WTC11 (cell line): ENCODE results near the gene GOLGA6L1. TPM values are rescaled to one million over a fixed set of nuclear protein-coding genes. Genes with fewer than 3 reads are reported as not detected.
A peak's percentile ranks its signal among the peaks of the same experiment; 100 is the strongest.
"Not testable (repeated sequence)": the region's sequence is repeated elsewhere in the genome, so short reads cannot be mapped to it uniquely, and the experiment has no call there.

ENCODE experiments used
- ATAC-seq: fragments of 200-7000 bp; cut with Tn5 transposase; 2 replicates; pipeline ENCODE4 v1.10.0; 2021; ENCODE audit warnings: mild to moderate bottlenecking, moderate library complexity
- Bru-seq: library from RNA; stranded (reverse); fragments of 400-500 nt; gene quantifications from one replicate; lab custom pipeline; 2021; lab: Mats Ljungman, UMichigan
- CTCF ChIA-PET: fragments of 300-600 bp; sonication (Branson Sonifier 250); formaldehyde crosslinking; loops from one replicate; lab custom pipeline; 2021; ENCODE audit warnings: antibody characterized with exemption; lab: Charles Lee
- POLR2A ChIA-PET: fragments of 350-600 bp; sonication (Branson Sonifier 250); formaldehyde crosslinking; loops from one replicate; lab custom pipeline; 2021; ENCODE audit warnings: antibody characterized with exemption; lab: Charles Lee
- DNase-seq: peaks from one replicate; pipeline ENCODE4 v3.0.0; 2021; ENCODE audit warnings: low spot score
- H3K27ac Mint-ChIP-seq: 2 replicates; pipeline ENCODE4 v1.8.0; 2021; ENCODE audit warnings: mixed read lengths
- H3K27me3 Mint-ChIP-seq: 2 replicates; pipeline ENCODE4 v1.8.0; 2021; ENCODE audit warnings: low read depth, mild to moderate bottlenecking, moderate library complexity, mixed read lengths
- H3K36me3 Mint-ChIP-seq: 2 replicates; pipeline ENCODE4 v1.8.0; 2021; ENCODE audit warnings: mixed read lengths
- H3K4me1 Mint-ChIP-seq: 2 replicates; pipeline ENCODE4 v1.8.0; 2022; ENCODE audit warnings: mixed read lengths
- H3K4me3 Mint-ChIP-seq: 2 replicates; pipeline ENCODE4 v1.8.0; 2021; ENCODE audit warnings: mild to moderate bottlenecking, moderate library complexity, mixed read lengths
- H3K9me3 Mint-ChIP-seq: 2 replicates; pipeline ENCODE4 v1.8.0; 2021; ENCODE audit warnings: mixed read lengths
- long read RNA-seq, 3 experiments: library from RNA in 1 of 3; library from capped mRNA in 1 of 3; library from polyadenylated mRNA in 1 of 3; unstranded in 2 of 3; stranded (forward) in 1 of 3; transcript quantifications; one replicate each; pipeline ENCODE4 v2.0.0, GENCODE V29; 2021
- total RNA-seq: library from RNA; stranded (reverse); gene quantifications from 3 replicates; pipeline ENCODE4 v1.2.3, GENCODE V29; 2021

The GOLGA6L1 gene, protein sequence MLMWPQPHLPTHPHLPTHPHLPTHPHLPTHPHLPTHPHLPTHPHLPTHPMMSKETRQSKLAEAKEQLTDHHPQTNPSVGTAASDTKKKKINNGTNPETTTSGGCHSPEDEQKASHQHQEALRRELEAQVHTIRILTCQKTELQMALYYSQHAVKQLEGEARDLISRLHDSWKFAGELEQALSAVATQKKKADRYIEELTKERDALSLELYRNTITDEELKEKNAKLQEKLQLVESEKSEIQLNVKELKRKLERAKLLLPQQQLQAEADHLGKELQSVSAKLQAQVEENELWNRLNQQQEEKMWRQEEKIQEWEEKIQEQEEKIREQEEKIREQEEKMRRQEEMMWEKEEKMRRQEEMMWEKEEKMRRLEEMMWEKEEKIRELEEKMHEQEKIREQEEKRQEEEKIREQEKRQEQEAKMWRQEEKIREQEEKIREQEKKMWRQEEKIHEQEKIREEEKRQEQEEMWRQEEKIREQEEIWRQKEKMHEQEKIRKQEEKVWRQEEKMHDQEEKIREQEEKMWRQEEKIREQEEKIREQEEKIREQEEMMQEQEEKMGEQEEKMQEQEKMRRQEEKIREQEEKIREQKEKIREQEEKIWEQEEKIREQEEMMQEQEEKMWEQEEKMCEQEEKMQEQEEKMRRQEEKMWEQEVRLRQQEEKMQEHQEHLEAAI
- total RNA-seq: not detected in 3 replicates
- Bru-seq, nascent RNA: not detected
- long read RNA-seq, experiment 1: 0 reads
- long read RNA-seq, experiment 2: 0 reads
- long read RNA-seq, experiment 3: 0 reads

DNA sequence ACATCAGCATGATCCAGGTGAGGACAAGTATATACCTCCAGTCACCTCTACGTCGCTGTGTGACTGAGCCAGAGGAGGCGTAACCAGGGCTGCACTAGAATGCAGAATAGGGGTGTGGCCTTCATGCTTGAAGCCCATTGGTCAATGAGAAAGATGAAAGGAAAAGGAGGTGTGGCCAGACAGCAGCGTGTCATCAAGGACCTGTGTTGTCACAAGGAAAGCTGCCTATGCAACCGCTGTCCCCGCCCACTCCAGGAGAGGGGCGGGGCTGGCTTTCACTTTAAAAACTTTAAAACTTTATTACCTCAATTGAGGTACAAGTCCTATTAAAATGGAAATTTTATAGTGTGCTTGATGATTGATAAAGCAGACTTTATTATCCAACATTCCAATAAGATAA is at the start of gene GOLGA6L1:
Gene GOLGA6L1, minus strand, starts transcription at position 101 of the 400 bp plus-strand sequence. Its CDS starts 91 bp downstream, at position 10.
- H3K27me3 Mint-ChIP-seq, ATAC-seq, DNase-seq, H3K9me3 Mint-ChIP-seq, CTCF ChIA-PET, H3K4me1 Mint-ChIP-seq, H3K36me3 Mint-ChIP-seq, H3K4me3 Mint-ChIP-seq, POLR2A ChIA-PET, H3K27ac Mint-ChIP-seq: not testable (repeated sequence)

DNA sequence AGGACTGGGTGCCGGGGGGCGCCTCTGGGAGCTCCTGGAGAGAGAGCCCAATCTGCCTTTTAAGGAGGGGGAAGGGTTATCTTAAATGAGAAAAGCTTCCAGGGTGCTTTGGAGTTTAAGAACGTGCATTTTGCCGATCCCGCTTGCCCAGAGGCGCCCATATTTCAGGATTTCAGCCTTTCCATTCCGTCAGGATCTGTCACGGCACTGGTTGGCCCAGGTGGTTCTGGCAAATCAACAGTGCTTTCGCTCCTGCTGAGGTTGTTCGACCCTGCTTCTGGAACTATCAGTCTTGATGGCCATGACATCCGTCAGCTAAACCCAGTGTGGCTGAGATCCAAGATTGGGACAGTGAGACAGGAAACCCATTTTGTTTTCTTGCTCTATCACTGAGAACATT is 44.6 kb upstream of the GOLGA6L1 start:
- H3K9me3 Mint-ChIP-seq, H3K4me3 Mint-ChIP-seq, H3K27me3 Mint-ChIP-seq, DNase-seq, H3K4me1 Mint-ChIP-seq, ATAC-seq, H3K27ac Mint-ChIP-seq, POLR2A ChIA-PET, CTCF ChIA-PET, H3K36me3 Mint-ChIP-seq: not testable (repeated sequence)

DNA sequence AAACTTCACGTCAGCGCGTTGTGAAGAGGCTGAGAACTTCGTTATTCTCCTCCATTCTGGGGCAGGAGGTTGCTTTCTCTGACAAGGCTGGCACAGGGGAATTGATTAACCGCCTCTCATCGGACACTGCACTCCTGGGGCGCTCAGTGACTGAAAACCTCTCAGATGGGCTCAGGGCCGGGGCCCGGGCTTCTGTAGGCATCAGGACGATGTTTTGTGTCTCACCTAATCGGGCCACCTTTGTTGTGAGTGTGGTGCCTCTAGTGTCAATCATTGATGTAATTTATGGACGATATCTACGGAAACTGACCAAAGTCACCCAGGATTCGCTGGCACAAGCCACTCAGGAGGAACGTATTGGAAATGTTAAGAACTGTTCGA is 43.9 kb upstream of the GOLGA6L1 start:
- H3K9me3 Mint-ChIP-seq, H3K4me1 Mint-ChIP-seq, H3K36me3 Mint-ChIP-seq, DNase-seq, H3K27ac Mint-ChIP-seq, ATAC-seq, CTCF ChIA-PET, POLR2A ChIA-PET, H3K27me3 Mint-ChIP-seq: not testable (repeated sequence)
- peak overlapping the region; percentile 66 for H3K4me3 Mint-ChIP-seq

DNA sequence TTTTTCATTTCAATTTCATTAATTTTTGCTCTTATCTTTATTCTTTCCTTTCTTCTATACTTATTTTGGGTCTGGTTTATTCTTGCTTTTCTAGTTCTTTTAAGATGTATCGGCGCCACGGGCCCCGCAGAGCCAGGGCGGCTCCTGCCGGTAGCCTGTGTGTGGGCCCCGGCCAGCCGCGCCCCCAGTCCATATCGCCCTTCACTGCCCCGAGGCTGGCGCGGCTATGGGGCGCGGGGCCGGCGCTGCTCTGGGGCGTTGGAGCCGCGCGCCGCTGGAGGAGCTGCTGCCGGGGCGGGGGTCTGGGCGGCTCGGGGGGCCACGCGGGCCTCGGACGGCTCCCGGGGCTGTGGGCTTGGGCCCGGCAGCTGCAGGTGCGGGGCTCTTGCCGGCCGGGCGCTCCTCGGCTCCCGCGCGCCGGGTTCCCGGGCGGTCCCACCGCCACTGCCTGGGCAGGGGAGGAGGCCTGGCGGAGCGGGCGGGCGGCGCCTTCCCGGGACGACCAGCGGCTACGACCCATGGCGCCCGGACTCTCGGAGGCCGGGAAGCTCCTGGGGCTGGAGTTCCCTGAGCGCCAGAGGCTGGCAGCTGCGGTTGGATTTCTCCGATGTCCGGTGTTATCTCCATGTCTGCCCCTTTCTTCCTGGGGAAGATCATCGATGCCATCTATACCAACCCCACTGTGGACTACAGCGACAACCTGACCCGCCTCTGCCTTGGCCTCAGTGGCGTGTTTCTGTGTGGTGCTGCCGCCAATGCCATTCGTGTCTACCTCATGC is 43.3 kb upstream of the GOLGA6L1 start:
- CTCF ChIA-PET, H3K27me3 Mint-ChIP-seq, H3K27ac Mint-ChIP-seq, POLR2A ChIA-PET, H3K9me3 Mint-ChIP-seq, H3K4me1 Mint-ChIP-seq, H3K36me3 Mint-ChIP-seq: not testable (repeated sequence)
- peak overlapping the region; percentile 66 for H3K4me3 Mint-ChIP-seq
- DNase-seq (peak; percentile 64), ATAC-seq (peak; percentile 94)

DNA sequence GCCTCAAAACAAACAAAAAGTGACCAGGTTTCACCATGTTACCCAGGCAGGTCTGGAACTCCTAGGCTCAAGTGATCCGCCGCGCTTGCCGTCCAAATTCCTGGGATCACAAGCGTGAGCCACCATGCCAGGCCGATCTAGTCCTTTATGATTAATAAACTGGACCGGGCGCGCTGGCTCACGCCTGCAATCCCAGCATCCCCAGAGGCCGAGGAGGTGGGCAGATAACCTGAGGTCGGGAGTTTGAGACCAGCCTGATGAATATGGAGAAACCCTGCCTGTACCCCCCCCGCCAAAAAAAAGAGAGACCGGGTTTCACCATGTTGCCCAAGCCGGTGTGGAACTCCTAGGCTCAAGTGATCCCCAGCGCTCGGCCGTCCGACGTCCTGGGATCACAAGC is 40.1 kb upstream of the GOLGA6L1 start:
- H3K4me1 Mint-ChIP-seq, H3K27ac Mint-ChIP-seq, H3K27me3 Mint-ChIP-seq, CTCF ChIA-PET, ATAC-seq, H3K36me3 Mint-ChIP-seq, H3K9me3 Mint-ChIP-seq, DNase-seq, POLR2A ChIA-PET, H3K4me3 Mint-ChIP-seq: not testable (repeated sequence)

DNA sequence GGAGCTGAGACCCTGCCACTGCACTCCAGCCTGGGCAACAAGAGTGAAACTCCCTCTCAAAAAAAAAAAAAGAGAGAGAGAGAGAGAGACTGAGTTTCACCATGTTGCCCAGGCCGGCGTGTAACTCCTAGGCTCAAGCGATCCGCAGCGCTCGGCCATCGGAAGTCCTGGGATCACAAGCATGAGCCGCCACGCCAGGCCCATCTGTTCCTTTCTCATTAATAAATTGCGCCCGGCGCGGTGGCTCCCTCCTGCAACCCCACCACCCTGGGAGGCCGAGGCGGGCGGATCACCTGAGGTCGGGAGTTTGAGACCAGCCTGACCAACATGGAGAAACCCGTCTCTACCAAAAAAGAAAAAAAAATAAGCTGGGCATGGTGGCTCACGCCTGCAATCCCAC is 39.0 kb upstream of the GOLGA6L1 start:
- DNase-seq, ATAC-seq, H3K27me3 Mint-ChIP-seq, H3K36me3 Mint-ChIP-seq, H3K27ac Mint-ChIP-seq, POLR2A ChIA-PET, H3K4me3 Mint-ChIP-seq, H3K9me3 Mint-ChIP-seq, H3K4me1 Mint-ChIP-seq, CTCF ChIA-PET: not testable (repeated sequence)

DNA sequence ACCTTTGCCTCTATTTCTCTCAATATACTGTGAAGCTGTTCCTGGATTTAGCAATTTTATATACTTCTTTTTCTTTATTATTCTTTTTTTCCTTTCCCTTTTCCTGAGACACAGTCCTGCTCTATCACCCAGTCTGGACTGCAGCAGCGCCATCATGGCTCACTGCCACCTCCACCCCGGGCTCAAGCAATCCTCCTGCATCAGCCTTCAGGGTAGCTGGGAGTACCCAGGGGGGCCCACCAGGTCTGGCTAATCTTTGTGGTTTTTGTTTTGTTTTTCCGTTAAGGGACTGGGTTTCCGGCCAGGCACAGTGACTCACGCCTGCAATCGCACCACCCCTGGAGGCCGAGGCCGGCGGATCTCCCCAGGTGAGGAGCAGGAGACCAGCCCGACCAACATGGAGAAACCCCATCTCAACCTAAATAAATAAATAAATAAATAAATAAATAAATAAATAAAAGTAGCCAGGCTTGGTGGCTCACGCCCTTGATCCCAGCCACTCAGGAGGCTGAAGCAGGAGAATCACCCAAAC is 38.1 kb upstream of the GOLGA6L1 start:
- DNase-seq, H3K27me3 Mint-ChIP-seq, H3K27ac Mint-ChIP-seq, ATAC-seq, H3K4me3 Mint-ChIP-seq, POLR2A ChIA-PET, H3K4me1 Mint-ChIP-seq, CTCF ChIA-PET, H3K36me3 Mint-ChIP-seq, H3K9me3 Mint-ChIP-seq: not testable (repeated sequence)

DNA sequence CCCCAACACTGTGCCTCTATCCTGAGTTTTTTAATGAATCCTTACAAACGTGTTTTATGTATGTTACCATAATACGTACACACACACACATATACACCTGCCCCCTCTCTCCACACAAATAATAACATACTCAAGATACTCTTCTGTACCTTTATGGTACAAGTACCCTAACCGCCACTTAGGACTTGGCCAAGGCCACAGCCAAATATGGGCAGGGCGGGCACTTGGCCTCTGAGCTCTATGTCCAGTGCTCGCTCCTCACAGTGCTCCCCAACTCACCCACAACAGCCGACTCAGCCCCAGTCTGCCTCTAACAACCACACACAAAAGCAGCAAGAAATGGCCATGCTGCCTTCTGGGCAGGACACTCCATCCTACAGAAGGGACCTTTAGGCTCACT is 3.8 kb downstream of the GOLGA6L1 start:
- H3K27me3 Mint-ChIP-seq, H3K4me1 Mint-ChIP-seq, CTCF ChIA-PET, POLR2A ChIA-PET, H3K9me3 Mint-ChIP-seq, H3K27ac Mint-ChIP-seq, H3K36me3 Mint-ChIP-seq, ATAC-seq, H3K4me3 Mint-ChIP-seq, DNase-seq: not testable (repeated sequence)
